Astrocyte of the cerebellum (primary cell): ENCODE results near the gene FUT1.

Source experiments
- DNase-seq: peaks from one replicate; pipeline ENCODE4 v3.0.0-alpha.2; 2011; ENCODE audit warnings: low read depth
- H3K4me3 ChIP-seq: 2 replicates; pipeline ENCODE4 v1.5.1; 2011; ENCODE audit warnings: mild to moderate bottlenecking, low read depth, low read length, moderate library complexity
- in situ Hi-C: cut with HindIII; loops from 2 replicates; pipeline ENCODE4 v1.10.0; 2017; ENCODE audit warnings: low sequenced_read_pairs
- TF ChIP-seq, protein P1 (sequence below): IDR thresholded peaks from 2 replicates; pipeline ENCODE4 v1.5.1; 2012; ENCODE audit warnings: low read length, low read depth, moderate library complexity, mild to moderate bottlenecking; ENCODE audit errors: missing control alignments

The FUT1 gene

GRCh38 chr19:48750351-48750750 is 2.1 kb downstream of the FUT1 start:
- in situ Hi-C loops = no loop called here
- DNase-seq = no peak
- TF ChIP-seq, protein P1, sequence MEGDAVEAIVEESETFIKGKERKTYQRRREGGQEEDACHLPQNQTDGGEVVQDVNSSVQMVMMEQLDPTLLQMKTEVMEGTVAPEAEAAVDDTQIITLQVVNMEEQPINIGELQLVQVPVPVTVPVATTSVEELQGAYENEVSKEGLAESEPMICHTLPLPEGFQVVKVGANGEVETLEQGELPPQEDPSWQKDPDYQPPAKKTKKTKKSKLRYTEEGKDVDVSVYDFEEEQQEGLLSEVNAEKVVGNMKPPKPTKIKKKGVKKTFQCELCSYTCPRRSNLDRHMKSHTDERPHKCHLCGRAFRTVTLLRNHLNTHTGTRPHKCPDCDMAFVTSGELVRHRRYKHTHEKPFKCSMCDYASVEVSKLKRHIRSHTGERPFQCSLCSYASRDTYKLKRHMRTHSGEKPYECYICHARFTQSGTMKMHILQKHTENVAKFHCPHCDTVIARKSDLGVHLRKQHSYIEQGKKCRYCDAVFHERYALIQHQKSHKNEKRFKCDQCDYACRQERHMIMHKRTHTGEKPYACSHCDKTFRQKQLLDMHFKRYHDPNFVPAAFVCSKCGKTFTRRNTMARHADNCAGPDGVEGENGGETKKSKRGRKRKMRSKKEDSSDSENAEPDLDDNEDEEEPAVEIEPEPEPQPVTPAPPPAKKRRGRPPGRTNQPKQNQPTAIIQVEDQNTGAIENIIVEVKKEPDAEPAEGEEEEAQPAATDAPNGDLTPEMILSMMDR = no peak
- no peak overlapping the region for H3K4me3 ChIP-seq

DNA sequence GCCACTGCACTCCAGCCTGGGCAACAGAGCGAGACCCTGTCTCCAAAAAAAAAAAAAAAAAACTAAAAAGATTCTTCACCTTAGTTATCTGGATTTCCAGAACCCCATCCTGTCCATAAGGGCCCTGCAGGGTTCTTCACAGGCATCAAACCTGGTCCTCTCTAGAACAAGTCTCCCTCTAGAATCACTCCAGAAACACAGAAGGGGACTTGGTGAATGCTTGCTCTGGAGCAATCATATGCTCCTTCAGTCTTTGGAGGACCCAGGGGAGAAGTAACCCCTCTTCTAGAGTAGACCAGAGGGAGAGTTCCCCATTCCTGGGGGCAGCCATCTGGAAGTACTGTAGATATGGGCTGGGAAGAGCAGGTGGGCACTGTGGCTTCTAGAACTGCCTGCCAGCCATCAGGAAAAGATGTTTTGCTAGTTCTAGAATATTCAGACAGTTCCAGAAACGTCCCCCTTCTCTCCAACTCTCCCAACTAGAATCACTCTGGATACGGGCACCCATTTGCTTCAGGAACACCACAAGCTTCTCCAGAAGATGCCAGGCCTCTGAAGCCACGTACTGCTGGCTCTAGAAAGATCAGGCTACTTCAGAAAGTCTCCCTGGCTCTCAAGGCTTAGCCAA is 2.8 kb downstream of the FUT1 start:
- no peak overlapping the region for H3K4me3 ChIP-seq
- in situ Hi-C loops = no loop called here
- TF ChIP-seq, protein P1 = no peak
- DNase-seq = no peak

DNA sequence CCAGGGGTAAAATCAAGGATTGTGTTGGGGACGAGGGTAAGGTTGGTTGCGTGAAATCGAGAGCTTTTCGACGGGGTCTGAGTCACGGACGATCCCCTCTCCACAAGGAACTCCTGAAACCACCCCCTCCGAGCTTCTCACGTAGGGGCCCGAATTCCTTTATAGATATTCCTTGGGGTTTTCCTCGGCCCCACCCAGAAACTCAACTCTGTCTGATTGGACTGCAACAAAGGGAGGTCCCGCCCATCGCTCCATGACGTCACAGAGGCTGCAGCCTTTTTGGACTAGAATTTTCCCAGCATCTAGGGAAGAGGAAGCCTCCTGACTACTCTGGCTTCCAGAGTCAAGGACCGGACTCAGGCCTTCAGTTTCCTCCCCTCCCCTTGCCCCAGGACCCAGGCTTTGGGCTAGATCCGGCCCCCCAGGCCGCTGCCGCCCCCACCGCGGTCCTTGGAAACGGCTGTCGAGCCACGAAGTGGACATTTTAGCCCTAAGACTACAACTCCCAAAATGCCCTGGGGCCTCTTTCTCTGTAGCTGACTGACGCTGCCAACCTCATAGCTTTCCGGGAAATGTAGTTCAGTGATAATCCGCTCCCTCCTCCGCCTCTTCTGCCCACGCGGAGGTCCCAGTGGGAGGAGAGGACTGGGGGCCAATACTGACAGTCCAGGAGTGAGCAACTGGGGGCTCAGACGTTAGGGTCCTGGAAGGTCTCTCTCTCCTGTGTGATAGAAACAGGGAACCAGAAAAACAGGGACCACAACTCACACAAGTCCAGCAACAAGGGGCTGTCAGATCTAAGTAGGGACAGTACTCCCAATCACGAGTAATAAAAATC is 5.5 kb downstream of the FUT1 start, which contains the start of gene IZUMO1:
Gene IZUMO1, minus strand, starts transcription at position 172 of the 838 bp plus-strand sequence. CDS start 1,050 bp downstream, outside the sequence.
- DNase-seq = peak; percentile 74
- TF ChIP-seq, protein P1 = no peak
- in situ Hi-C loops = no loop called here
- peak within 1 kb of the TSS; percentile 51 for H3K4me3 ChIP-seq

GRCh38 chr19:48746110-48746509 is 6.3 kb downstream of the FUT1 start:
- TF ChIP-seq, protein P1 = no peak
- in situ Hi-C loops = no loop called here
- no peak overlapping the region for H3K4me3 ChIP-seq
- DNase-seq = no peak

GRCh38 chr19:48745208-48745995 is 7.0 kb downstream of the FUT1 start:
- in situ Hi-C loops = no loop called here
- TF ChIP-seq, protein P1 = no peak
- DNase-seq = peak; percentile 23
- H3K4me3 ChIP-seq = no peak overlapping the region

DNA sequence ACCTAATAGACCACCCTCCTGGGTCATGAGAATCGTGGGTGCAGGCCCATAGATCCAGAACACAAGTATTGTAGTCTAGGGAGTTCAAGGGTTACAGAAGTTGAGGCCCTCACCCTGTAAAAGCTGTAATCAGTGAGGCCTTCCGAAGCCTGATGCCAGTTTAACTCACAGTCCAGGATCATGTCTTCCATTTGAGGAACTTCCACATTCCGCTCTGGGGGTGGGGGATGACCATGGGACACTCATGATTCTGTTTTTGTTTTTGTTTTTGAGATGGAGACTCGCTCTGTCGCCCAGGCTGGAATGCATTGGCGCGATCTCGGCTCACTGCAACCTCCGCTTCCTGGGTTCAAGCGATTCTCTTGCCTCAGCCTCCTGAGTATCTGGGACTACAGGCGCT is 10.3 kb downstream of the FUT1 start:
- TF ChIP-seq, protein P1 = no peak
- no peak overlapping the region for H3K4me3 ChIP-seq
- DNase-seq = no peak
- in situ Hi-C loops = no loop called here
